Small intestine (tissue), 7 donors: ENCODE measurements around the gene ZC3H18. TPM values are rescaled to one million over a fixed set of nuclear protein-coding genes. Genes with fewer than 3 reads are reported as not detected.
A peak's percentile ranks its signal among the peaks of the same experiment; 100 is the strongest.

Source experiments
- DNase-seq, 2 donors: peaks; one replicate each; pipeline versions ENCODE4 v3.0.0 to v3.0.0-alpha.2; 2013
- FAIRE-seq: peaks from 2 replicates; lab custom pipeline; 2012; peaks lifted over from hg19 to GRCh38; lab: Jason Lieb, UNC
- H3K27ac ChIP-seq, 3 donors: one replicate each; pipeline ENCODE4 v1.5.1; 2013; ENCODE audit warnings: low read length in 2 of 3, mild to moderate bottlenecking in 2 of 3, control low read depth in 1 of 3, inconsistent platforms in 1 of 3, low read depth in 1 of 3, moderate library complexity in 1 of 3
- H3K27me3 ChIP-seq, 3 donors: one replicate each; pipeline ENCODE4 v1.6.1; 2013; ENCODE audit warnings: low read length in 3 of 3, inconsistent platforms in 1 of 3; ENCODE audit not compliant: control insufficient read depth in 3 of 3, insufficient read depth in 3 of 3
- H3K36me3 ChIP-seq, 3 donors: one replicate each; pipeline ENCODE4 v1.6.1; 2013; ENCODE audit warnings: low read length in 3 of 3, inconsistent platforms in 1 of 3, low read depth in 1 of 3, mild to moderate bottlenecking in 1 of 3, moderate library complexity in 1 of 3; ENCODE audit not compliant: control insufficient read depth in 3 of 3, insufficient read depth in 2 of 3
- H3K4me1 ChIP-seq, 3 donors: one replicate each; pipeline ENCODE4 v1.6.1; 2013; ENCODE audit warnings: low read length in 2 of 3, inconsistent platforms in 1 of 3, low read depth in 1 of 3, mild to moderate bottlenecking in 1 of 3, moderate library complexity in 1 of 3; ENCODE audit not compliant: control insufficient read depth in 3 of 3, insufficient read depth in 2 of 3
- H3K4me3 ChIP-seq, 3 donors: one replicate each; pipeline ENCODE4 v1.5.1; 2013; ENCODE audit warnings: low read length in 3 of 3, control low read depth in 1 of 3, inconsistent platforms in 1 of 3, low read depth in 1 of 3, mild to moderate bottlenecking in 1 of 3, moderate library complexity in 1 of 3
- H3K9me3 ChIP-seq, 2 donors: one replicate each; pipeline ENCODE4 v1.6.1; 2013; ENCODE audit warnings: low read depth in 1 of 2, low read length in 1 of 2; ENCODE audit not compliant: control insufficient read depth in 2 of 2, insufficient read depth in 1 of 2
- WGBS, 3 donors: extraction: QIAGEN DNeasy Blood & Tissue Kit; methylation state at CpG; one replicate each; pipeline ENCODE4 v1.1.7; 2013; 5-methylcytosine and 5-hydroxymethylcytosine counted together
- polyA plus RNA-seq, 4 donors: library from polyadenylated mRNA; stranded (reverse) in 3 of 4; unstranded in 1 of 4; fragments of 200-250 nt in 3 of 4; fragments of 120-200 nt in 1 of 4; gene quantifications; one replicate each; pipeline versions ENCODE4 v1.2.1 to v1.2.3, GENCODE V29; 2013
- donor health status: healthy with polysubstance abuse.
- donor health status: control.
- donor health status: control.
- donor health status: Bipolar disorder and iron deficiency.
- donor health status: healthy.

The ZC3H18 gene
- polyA plus RNA-seq, 4 donors, result 19.7 to 31.9 (median 28.2) TPM

- Histone ChIP-seq H3K36me3 (peaks cover 10 to 81% (median 11%) of the 10 kb centered on the region in 3 donors), H3K4me1 (peaks cover 0 to 13% (median 0%) of the 10 kb centered on the region in 3 donors), H3K27me3 (no peaks in the 10 kb centered on the region), H3K27ac (no peak overlapping the region), H3K4me3 (no peak overlapping the region), H3K9me3 (no peaks in the 10 kb centered on the region)
- DNase-seq (no peak), FAIRE-seq (no peak)
- 84 to 89% (median 89%) methylated on average over 23 to 25 of the region's 25 CpGs for WGBS, 3 donors
Measured at GRCh38 chr16:88656291-88656980, 86.2 kb downstream of the ZC3H18 start.

- no peak overlapping the region for H3K27ac ChIP-seq
- peaks cover 10 to 72% (median 11%) of the 10 kb centered on the region in 3 donors for H3K36me3 ChIP-seq
- 94 to 96% (median 94%) methylated on average over 19 of the region's 19 CpGs for WGBS, 3 donors
- peaks cover 0 to 13% (median 3%) of the 10 kb centered on the region in 3 donors for H3K4me1 ChIP-seq
- no peak overlapping the region for H3K4me3 ChIP-seq
- DNase-seq (no peak), FAIRE-seq (no peak)
- no peaks in the 10 kb centered on the region for H3K27me3 ChIP-seq
- H3K9me3 ChIP-seq, result no peaks in the 10 kb centered on the region
Measured at GRCh38 chr16:88657371-88657770, 87.2 kb downstream of the ZC3H18 start.

- no peak overlapping the region for H3K4me3 ChIP-seq
- no peaks in the 10 kb centered on the region for H3K27me3 ChIP-seq
- peaks cover 10 to 59% (median 11%) of the 10 kb centered on the region in 3 donors for H3K36me3 ChIP-seq
- WGBS, 3 donors, result 94 to 96% (median 95%) methylated on average over 14 to 15 of the region's 15 CpGs
- FAIRE-seq (no peak), DNase-seq (no peak)
- H3K4me1 ChIP-seq, result peaks cover 0 to 14% (median 3%) of the 10 kb centered on the region in 3 donors
- H3K27ac ChIP-seq, result no peak overlapping the region
- no peaks in the 10 kb centered on the region for H3K9me3 ChIP-seq
Measured at GRCh38 chr16:88658714-88659113, 88.5 kb downstream of the ZC3H18 start.

GRCh38 chr16:88659160-88659559, 89.0 kb downstream of the ZC3H18 start:
- FAIRE-seq, result no peak
- Histone ChIP-seq H3K27ac (no peak overlapping the region), H3K4me3 (no peak overlapping the region), H3K9me3 (no peaks in the 10 kb centered on the region), H3K4me1 (peaks cover 0 to 17% (median 3%) of the 10 kb centered on the region in 3 donors), H3K27me3 (no peaks in the 10 kb centered on the region), H3K36me3 (peaks cover 10 to 55% (median 11%) of the 10 kb centered on the region in 3 donors)
- 91 to 94% (median 93%) methylated on average over 25 of the region's 25 CpGs for WGBS, 3 donors
- no peak for DNase-seq

- no peaks in the 10 kb centered on the region for H3K9me3 ChIP-seq
- H3K4me3 ChIP-seq, result no peak overlapping the region
- peaks cover 2 to 35% (median 3%) of the 10 kb centered on the region in 3 donors for H3K36me3 ChIP-seq
- WGBS, 3 donors, result 84 to 85% (median 85%) methylated on average over 10 of the region's 10 CpGs
- H3K27ac ChIP-seq, result no peak overlapping the region
- no peak for FAIRE-seq
- peaks cover 0 to 18% (median 8%) of the 10 kb centered on the region in 3 donors for H3K4me1 ChIP-seq
- H3K27me3 ChIP-seq, result no peaks in the 10 kb centered on the region
- DNase-seq, result no peak
Measured at GRCh38 chr16:88661468-88661867, 91.3 kb downstream of the ZC3H18 start.

GRCh38 chr16:88662222-88662842, 92.1 kb downstream of the ZC3H18 start:
- peaks cover under 1 to 27% (median 3%) of the 10 kb centered on the region in 3 donors for H3K36me3 ChIP-seq
- H3K4me1 ChIP-seq, result peaks cover 0 to 18% (median 8%) of the 10 kb centered on the region in 3 donors
- no peak for FAIRE-seq
- H3K27ac ChIP-seq, result peak overlapping the region; percentile 64 to 97 (median 85)
- H3K4me3 ChIP-seq, result peak overlapping the region; percentile 77 to 99 (median 95)
- peak in 1 of 2 donors; percentile 47 for DNase-seq
- H3K27me3 ChIP-seq, result no peaks in the 10 kb centered on the region
- WGBS, 3 donors, result 1 to 2% (median 1%) methylated on average over 42 to 49 of the region's 49 CpGs
- no peaks in the 10 kb centered on the region for H3K9me3 ChIP-seq

GRCh38 chr16:88662843-88663606, 92.8 kb downstream of the ZC3H18 start, which contains the start of gene MVD:
Gene MVD, minus strand, starts transcription at chr16:88663091. Its CDS starts 11 bp downstream, at chr16:88663080.
- Histone ChIP-seq H3K27ac (peak within 1 kb of the TSS; percentile 70 to 97 (median 85)), H3K27me3 (no peaks in the 10 kb centered on the region), H3K36me3 (peaks cover 0 to 20% (median 2%) of the 10 kb centered on the region in 3 donors), H3K9me3 (no peaks in the 10 kb centered on the region), H3K4me1 (peaks cover 0 to 18% (median 8%) of the 10 kb centered on the region in 3 donors), H3K4me3 (peak within 1 kb of the TSS; percentile 77 to 99 (median 95))
- 0% methylated on average over 46 to 88 of the region's 88 CpGs for WGBS, 3 donors
- FAIRE-seq (no peak), DNase-seq (peak; percentile 98)

GRCh38 chr16:88665148-88665547, 94.9 kb downstream of the ZC3H18 start:
- Histone ChIP-seq H3K36me3 (peaks cover 0 to 6% (median 0%) of the 10 kb centered on the region in 3 donors), H3K4me3 (no peak overlapping the region), H3K27me3 (no peaks in the 10 kb centered on the region), H3K27ac (no peak overlapping the region), H3K4me1 (peaks cover 0 to 10% (median 8%) of the 10 kb centered on the region in 3 donors), H3K9me3 (no peaks in the 10 kb centered on the region)
- FAIRE-seq (no peak), DNase-seq (peak in 1 of 2 donors; percentile 50)
- 45 to 58% (median 47%) methylated on average over 4 of the region's 4 CpGs for WGBS, 3 donors
